GM23338 (cell line): ENCODE data around the gene EPHB2.

Experiments
- CREB1 ChIP-seq: fragments of 250-450 bp; sonication (Bioruptor Pico); IDR thresholded peaks from 2 replicates; pipeline ENCODE4 v1.5.0; 2020; ENCODE audit warnings: low read depth, mild to moderate bottlenecking, moderate library complexity
- CTCF ChIP-seq, 2 experiments: fragments of 200-600 bp in 1 of 2; sonication (generic) in 1 of 2; conservative IDR thresholded peaks; 2 replicates each; pipeline versions ENCODE4 v1.5.1 to v1.6.1; 2016 to 2017; ENCODE audit warnings: antibody characterized with exemption in 2 of 2, low read depth in 2 of 2, mild to moderate bottlenecking in 2 of 2, moderate library complexity in 1 of 2
- EZH2 ChIP-seq: fragments of 200-600 bp; sonication (generic); IDR thresholded peaks from one replicate; pipeline ENCODE4 v1.8.0; 2017; ENCODE audit warnings: antibody characterized with exemption, mild to moderate bottlenecking, low read depth; ENCODE audit not compliant: unreplicated experiment
- EZH2phosphoT487 ChIP-seq: fragments of 200-600 bp; sonication (generic); IDR thresholded peaks from one replicate; pipeline ENCODE4 v1.8.1; 2018; ENCODE audit warnings: antibody characterized with exemption; ENCODE audit not compliant: unreplicated experiment
- JUNB ChIP-seq: IDR thresholded peaks from one replicate; pipeline ENCODE4 v1.6.1; 2016; ENCODE audit warnings: antibody characterized with exemption; ENCODE audit not compliant: unreplicated experiment
- POLR2AphosphoS5 ChIP-seq: IDR thresholded peaks from 2 replicates; pipeline ENCODE4 v1.6.1; 2016; ENCODE audit warnings: antibody characterized with exemption, low read depth
- REST ChIP-seq: IDR thresholded peaks from one replicate; pipeline ENCODE4 v1.6.1; 2018; ENCODE audit warnings: antibody characterized with exemption; ENCODE audit not compliant: unreplicated experiment

GRCh38 chr1:22920734-22921451 lies 210.3 kb downstream of the EPHB2 start:
- TF ChIP-seq EZH2, result no peak
- TF ChIP-seq EZH2phosphoT487, result no peak
- no peak for TF ChIP-seq CTCF (conservative IDR thresholded peaks at IDR 0.05; ENCODE audit: low read depth in 2 of 2)
- TF ChIP-seq POLR2AphosphoS5, result no peak
- TF ChIP-seq JUNB, result no peak
- TF ChIP-seq REST, result no peak
- no peak for TF ChIP-seq CREB1 (CRISPR knock-in tag)
